HFFc6 (cell line): Measurements from ENCODE around the gene RNASE11. TPM values are rescaled to one million over a fixed set of nuclear protein-coding genes. Genes with fewer than 3 reads are reported as not detected.
A peak's percentile ranks its signal among the peaks of the same experiment; 100 is the strongest.

Experiments
- DNase-seq: peaks from one replicate; pipeline ENCODE4 v3.0.0-alpha.2; 2018
- H3K27ac Mint-ChIP-seq: 2 replicates; pipeline ENCODE4 v1.8.0; 2020; ENCODE audit warnings: mild to moderate bottlenecking, mixed read lengths
- H3K27me3 Mint-ChIP-seq: 2 replicates; pipeline ENCODE4 v1.8.0; 2021; ENCODE audit warnings: mild to moderate bottlenecking, moderate library complexity, mixed read lengths; ENCODE audit not compliant: insufficient read depth
- H3K36me3 Mint-ChIP-seq: 2 replicates; pipeline ENCODE4 v1.8.0; 2021; ENCODE audit warnings: low read depth, mixed read lengths
- H3K4me1 Mint-ChIP-seq: 2 replicates; pipeline ENCODE4 v1.8.0; 2020; ENCODE audit warnings: low read depth, mixed read lengths
- H3K4me3 Mint-ChIP-seq: 2 replicates; pipeline ENCODE4 v1.8.0; 2020; ENCODE audit warnings: mild to moderate bottlenecking, moderate library complexity, mixed read lengths
- H3K9me3 Mint-ChIP-seq: 2 replicates; pipeline ENCODE4 v1.8.0; 2020; ENCODE audit warnings: mild to moderate bottlenecking, mixed read lengths
- CTCF ChIP-seq: fragments of 200-600 bp; sonication (generic); IDR thresholded peaks from 2 replicates; pipeline ENCODE4 v1.5.0; 2021; ENCODE audit warnings: antibody characterized with exemption, mild to moderate bottlenecking
- total RNA-seq, 6 experiments: library from RNA; stranded (reverse); fragmentation: NEBNext Ultra II Directional; extraction: Animal tissue kit (Norgen Biotek cat#: 25700); gene quantifications; 2 replicates in 1 of 6; 3 replicates in 5 of 6; pipeline ENCODE4 v1.2.3, GENCODE V29; 2021

Gene RNASE11
- total RNA-seq, 6 experiments from 2014 or later: not detected

- DNase-seq: peak; percentile 71
- TF ChIP-seq CTCF: no peak
- peaks cover 10% of the 10 kb centered on the region for H3K27me3 Mint-ChIP-seq
- no peaks in the 10 kb centered on the region for H3K36me3 Mint-ChIP-seq
- peaks cover 61% of the 10 kb centered on the region for H3K4me1 Mint-ChIP-seq
- peak overlapping the region; percentile 85 for H3K4me3 Mint-ChIP-seq
- H3K27ac Mint-ChIP-seq: peak overlapping the region; percentile 29
- no peaks in the 10 kb centered on the region for H3K9me3 Mint-ChIP-seq
These were observed 42.7 kb upstream of the RNASE11 start for GRCh38 chr14:20630340-20631022.

GRCh38 chr14:20628063-20628854, 40.5 kb upstream of the RNASE11 start:
- DNase-seq: no peak
- Mint-ChIP-seq H3K27ac (no peak overlapping the region), H3K27me3 (peaks cover 18% of the 10 kb centered on the region), H3K4me1 (peaks cover 73% of the 10 kb centered on the region), H3K36me3 (no peaks in the 10 kb centered on the region), H3K9me3 (no peaks in the 10 kb centered on the region; the same call in 1 of the 2 replicates), H3K4me3 (no peak overlapping the region)
- no peak for TF ChIP-seq CTCF

- H3K27ac Mint-ChIP-seq: no peak overlapping the region
- TF ChIP-seq CTCF: no peak
- peaks cover 19% of the 10 kb centered on the region for H3K27me3 Mint-ChIP-seq
- no peak for DNase-seq
- H3K36me3 Mint-ChIP-seq: no peaks in the 10 kb centered on the region
- peaks cover 65% of the 10 kb centered on the region for H3K4me1 Mint-ChIP-seq
- H3K9me3 Mint-ChIP-seq: no peaks in the 10 kb centered on the region; the same call in 1 of the 2 replicates
- no peak overlapping the region; the same call in 1 of the 2 replicates for H3K4me3 Mint-ChIP-seq
These were observed 39.7 kb upstream of the RNASE11 start for GRCh38 chr14:20627346-20628027.

- Mint-ChIP-seq H3K4me3 (peak overlapping the region; percentile 86), H3K4me1 (peaks cover 57% of the 10 kb centered on the region)
- no peak for DNase-seq
These were observed 38.5 kb upstream of the RNASE11 start for GRCh38 chr14:20626274-20626673.

More at GRCh38 chr14:20626274-20626673, 38.5 kb upstream of the RNASE11 start:
- peaks cover 27% of the 10 kb centered on the region for H3K27me3 Mint-ChIP-seq
- no peak overlapping the region for H3K27ac Mint-ChIP-seq
- no peaks in the 10 kb centered on the region for H3K36me3 Mint-ChIP-seq
- no peaks in the 10 kb centered on the region; the same call in 1 of the 2 replicates for H3K9me3 Mint-ChIP-seq
- no peak for TF ChIP-seq CTCF
